Naive thymus-derived CD4-positive, alpha-beta T cell (primary cell): ENCODE results near the gene GATB. TPM values are rescaled to one million over a fixed set of nuclear protein-coding genes. Genes with fewer than 3 reads are reported as not detected.

Source experiments
- ATAC-seq: fragments of 150-1000 bp; cut with Tn5 transposase; 2 replicates; pipeline ENCODE4 v1.10.0; 2021; ENCODE audit warnings: mild to moderate bottlenecking, moderate library complexity
- CTCF ChIA-PET: fragments of 350-600 bp; sonication (Branson Sonifier 250); formaldehyde crosslinking; loops from one replicate; lab custom pipeline; 2021; ENCODE audit warnings: antibody characterized with exemption; lab: Charles Lee
- POLR2A ChIA-PET: fragments of 350-600 bp; sonication (Branson Sonifier 250); formaldehyde crosslinking; loops from one replicate; lab custom pipeline; 2021; ENCODE audit warnings: antibody characterized with exemption, inconsistent platforms; lab: Charles Lee
- DNase-seq, 9 donors: peaks; one replicate each; pipeline versions ENCODE4 v3.0.0 to v3.0.0-alpha.2; 2020 to 2022; ENCODE audit warnings: mixed read lengths in 1 of 9
- H3K27ac ChIP-seq: one replicate; pipeline ENCODE4 v1.7.0; 2013; ENCODE audit warnings: mild to moderate bottlenecking, low read depth, low read length, moderate library complexity
- H3K27me3 ChIP-seq, 2 donors: one replicate each; pipeline ENCODE4 v1.7.0; 2013; ENCODE audit warnings: low read length in 2 of 2, mild to moderate bottlenecking in 2 of 2, moderate library complexity in 2 of 2; ENCODE audit not compliant: control insufficient read depth in 2 of 2, insufficient read depth in 2 of 2
- H3K36me3 ChIP-seq, 3 experiments: 1 replicate in 2 of 3; 2 replicates in 1 of 3; pipeline ENCODE4 v1.7.0; 2013; ENCODE audit warnings: low read length in 3 of 3, mild to moderate bottlenecking in 3 of 3, moderate library complexity in 1 of 3; ENCODE audit not compliant: insufficient read depth in 3 of 3, control insufficient read depth in 2 of 3
- H3K4me1 ChIP-seq, 2 donors: one replicate each; pipeline ENCODE4 v1.7.0; 2013; ENCODE audit warnings: low read length in 2 of 2, mild to moderate bottlenecking in 2 of 2, moderate library complexity in 1 of 2; ENCODE audit not compliant: control insufficient read depth in 2 of 2, insufficient read depth in 2 of 2
- H3K4me3 ChIP-seq: 2 replicates; pipeline ENCODE4 v1.7.0; 2013; ENCODE audit warnings: mild to moderate bottlenecking, low read length
- H3K9me3 ChIP-seq, 3 experiments: 1 replicate in 2 of 3; 2 replicates in 1 of 3; pipeline ENCODE4 v1.7.0; 2013; ENCODE audit warnings: low read length in 3 of 3; ENCODE audit not compliant: control insufficient read depth in 2 of 3
- H3K27ac Mint-ChIP-seq, 9 donors: one replicate each; pipeline ENCODE4 v1.8.0; 2020 to 2022; ENCODE audit warnings: mixed read lengths in 9 of 9, mild to moderate bottlenecking in 8 of 9, moderate library complexity in 5 of 9, inconsistent platforms in 2 of 9
- H3K27me3 Mint-ChIP-seq, 5 donors: one replicate each; pipeline ENCODE4 v1.8.0; 2021 to 2022; ENCODE audit warnings: mixed read lengths in 5 of 5, mild to moderate bottlenecking in 1 of 5
- H3K36me3 Mint-ChIP-seq, 5 donors: one replicate each; pipeline ENCODE4 v1.8.0; 2020 to 2022; ENCODE audit warnings: mixed read lengths in 5 of 5, mild to moderate bottlenecking in 3 of 5, inconsistent platforms in 1 of 5
- H3K4me1 Mint-ChIP-seq, 7 donors: one replicate each; pipeline ENCODE4 v1.8.0; 2020 to 2022; ENCODE audit warnings: mixed read lengths in 7 of 7, mild to moderate bottlenecking in 3 of 7, inconsistent platforms in 1 of 7
- H3K4me3 Mint-ChIP-seq, 10 donors: one replicate each; pipeline ENCODE4 v1.8.0; 2020 to 2022; ENCODE audit warnings: mild to moderate bottlenecking in 10 of 10, mixed read lengths in 10 of 10, moderate library complexity in 6 of 10, inconsistent platforms in 2 of 10
- H3K9me3 Mint-ChIP-seq, 11 donors: one replicate each; pipeline ENCODE4 v1.8.0; 2020 to 2022; ENCODE audit warnings: mixed read lengths in 11 of 11, mild to moderate bottlenecking in 4 of 11, inconsistent platforms in 1 of 11, moderate library complexity in 1 of 11
- intact Hi-C, 2 donors: fragments of 100-400 bp; cut with micrococcal nuclease; formaldehyde crosslinking; loops; one replicate each; pipeline ENCODE4 v1.15.1; 2023
- polyA plus RNA-seq, 2 donors: library from polyadenylated mRNA; unstranded; fragments of 300-500 nt; fragmentation: Illumina TruSeq; gene quantifications; one replicate each; pipeline ENCODE4 v1.2.3, GENCODE V29; 2021
- total RNA-seq, 6 experiments: library from RNA in 5 of 6; stranded (reverse) in 5 of 6; gene quantifications; 1 replicate in 5 of 6; 2 replicates in 1 of 6; pipeline ENCODE4 v1.2.3 and lab custom pipeline; 2021 to 2026

GATB gene
- total and polyA plus RNA-seq, 7 experiments from 2014 or later = 10.5 to 17.8 (median 14.2) TPM

- intact Hi-C loops = no loop called here
- POLR2A ChIA-PET = no interaction called here
- Histone ChIP-seq H3K27me3 (no peaks in the 10 kb centered on the region), H3K4me3 (no peak overlapping the region), H3K9me3 (no peaks in the 10 kb centered on the region), H3K36me3 (no peaks in the 10 kb centered on the region), H3K4me1 (no peaks in the 10 kb centered on the region), H3K27ac (no peak overlapping the region)
- no peak overlapping the region for H3K4me3 Mint-ChIP-seq
- no peak overlapping the region for H3K27ac Mint-ChIP-seq
- no peak for DNase-seq
- peaks cover 0 to 20% (median 6%) of the 10 kb centered on the region in 5 donors for H3K27me3 Mint-ChIP-seq
- H3K9me3 Mint-ChIP-seq = no peaks in the 10 kb centered on the region
- ATAC-seq = no peak
- peaks cover 0 to 6% (median 0%) of the 10 kb centered on the region in 7 donors for H3K4me1 Mint-ChIP-seq
- CTCF ChIA-PET = no interaction called here
- H3K36me3 Mint-ChIP-seq = no peaks in the 10 kb centered on the region
These were observed 31.7 kb upstream of the GATB start for GRCh38 chr4:151792530-151792929.

GRCh38 chr4:151788021-151788420, 27.2 kb upstream of the GATB start:
- Histone ChIP-seq H3K9me3 (no peaks in the 10 kb centered on the region), H3K36me3 (no peaks in the 10 kb centered on the region), H3K27me3 (no peaks in the 10 kb centered on the region), H3K4me3 (no peak overlapping the region), H3K27ac (no peak overlapping the region), H3K4me1 (no peaks in the 10 kb centered on the region)
- H3K27me3 Mint-ChIP-seq = peaks cover 0 to 24% (median 4%) of the 10 kb centered on the region in 5 donors
- H3K4me1 Mint-ChIP-seq = peaks cover 0 to 3% (median 0%) of the 10 kb centered on the region in 7 donors
- no peaks in the 10 kb centered on the region for H3K36me3 Mint-ChIP-seq
- H3K9me3 Mint-ChIP-seq = no peaks in the 10 kb centered on the region
- ChIA-PET CTCF (no interaction called here), POLR2A (no interaction called here)
- no peak overlapping the region for H3K27ac Mint-ChIP-seq
- no peak for ATAC-seq
- no peak for DNase-seq
- no peak overlapping the region for H3K4me3 Mint-ChIP-seq
- intact Hi-C loops = no loop called here

DNA sequence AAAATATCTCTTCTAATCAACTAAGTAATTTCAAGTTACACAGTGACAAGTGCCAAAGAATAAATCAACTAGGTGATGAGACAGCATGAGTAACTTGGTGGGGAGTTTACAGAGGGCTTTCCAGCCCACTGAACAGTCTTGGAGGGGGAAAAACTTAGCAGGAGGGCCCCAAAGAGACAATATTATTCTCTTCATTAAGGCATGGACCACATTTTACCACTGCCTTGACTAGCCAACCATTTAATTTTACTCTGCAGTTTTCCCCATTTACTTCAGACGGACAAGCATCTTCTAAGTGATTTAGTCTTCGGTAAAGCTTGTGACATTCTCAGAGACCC, 25.3 kb upstream of the GATB start:
- DNase-seq = no peak
- Mint-ChIP-seq H3K4me1 (peaks cover 3 to 22% (median 10%) of the 10 kb centered on the region in 7 donors), H3K9me3 (no peaks in the 10 kb centered on the region), H3K27ac (no peak overlapping the region), H3K4me3 (no peak overlapping the region), H3K36me3 (no peaks in the 10 kb centered on the region), H3K27me3 (peaks cover 0 to 32% (median 6%) of the 10 kb centered on the region in 5 donors)
- Histone ChIP-seq H3K4me1 (no peaks in the 10 kb centered on the region), H3K27ac (no peak overlapping the region), H3K27me3 (no peaks in the 10 kb centered on the region), H3K4me3 (no peak overlapping the region), H3K9me3 (no peaks in the 10 kb centered on the region), H3K36me3 (no peaks in the 10 kb centered on the region)
- CTCF ChIA-PET = interaction anchor here (0.7 kb wide), 1 partner anchor 12 kb away, joined by 3 read pairs; no protein-coding TSS in a partner anchor
- ATAC-seq = no peak
- POLR2A ChIA-PET = no interaction called here
- intact Hi-C loops = no loop called here

DNA sequence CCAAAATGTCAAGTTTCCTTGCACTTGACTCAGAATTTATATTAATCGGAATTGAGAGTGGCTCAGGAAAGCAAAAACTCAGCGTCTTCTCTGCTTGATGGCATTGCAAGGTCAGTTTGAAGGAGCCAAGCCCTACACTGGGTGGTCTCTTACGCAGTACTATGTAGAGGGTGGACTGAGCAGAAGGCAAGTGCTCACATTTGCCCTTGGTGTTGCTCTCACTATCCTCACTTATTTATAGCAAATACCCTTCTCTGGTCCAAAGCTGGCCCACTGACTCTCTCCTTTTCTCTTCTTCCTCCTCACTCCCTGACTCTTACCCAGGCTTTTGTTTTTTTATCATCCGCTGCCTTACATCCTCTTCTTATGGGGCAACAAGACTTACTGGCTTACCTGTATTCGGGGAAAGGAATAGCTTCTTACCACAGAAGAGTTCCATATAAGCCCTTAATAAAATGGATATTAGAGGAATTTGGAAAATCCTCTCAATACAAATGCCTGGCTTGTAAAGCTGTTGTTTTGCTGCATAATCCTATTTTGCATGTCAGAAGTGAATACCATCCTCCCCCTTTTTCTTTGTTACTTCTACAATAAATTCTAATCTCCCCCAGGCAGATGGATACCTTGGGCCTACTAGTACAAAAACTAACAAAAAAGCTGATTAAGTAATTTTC, 24.8 kb upstream of the GATB start:
- Histone ChIP-seq H3K4me1 (no peaks in the 10 kb centered on the region), H3K27me3 (no peaks in the 10 kb centered on the region), H3K27ac (no peak overlapping the region), H3K36me3 (no peaks in the 10 kb centered on the region), H3K4me3 (no peak overlapping the region), H3K9me3 (no peaks in the 10 kb centered on the region)
- Mint-ChIP-seq H3K27ac (no peak overlapping the region), H3K9me3 (no peaks in the 10 kb centered on the region), H3K4me3 (no peak overlapping the region), H3K4me1 (peaks cover 3 to 24% (median 10%) of the 10 kb centered on the region in 7 donors), H3K36me3 (no peaks in the 10 kb centered on the region), H3K27me3 (peaks cover 0 to 34% (median 9%) of the 10 kb centered on the region in 5 donors)
- DNase-seq = no peak
- POLR2A ChIA-PET = no interaction called here
- CTCF ChIA-PET = interaction anchor here (0.7 kb wide), 1 partner anchor 11 kb away, joined by 3 read pairs; no protein-coding TSS in a partner anchor
- ATAC-seq = no peak
- intact Hi-C loops = no loop called here

DNA sequence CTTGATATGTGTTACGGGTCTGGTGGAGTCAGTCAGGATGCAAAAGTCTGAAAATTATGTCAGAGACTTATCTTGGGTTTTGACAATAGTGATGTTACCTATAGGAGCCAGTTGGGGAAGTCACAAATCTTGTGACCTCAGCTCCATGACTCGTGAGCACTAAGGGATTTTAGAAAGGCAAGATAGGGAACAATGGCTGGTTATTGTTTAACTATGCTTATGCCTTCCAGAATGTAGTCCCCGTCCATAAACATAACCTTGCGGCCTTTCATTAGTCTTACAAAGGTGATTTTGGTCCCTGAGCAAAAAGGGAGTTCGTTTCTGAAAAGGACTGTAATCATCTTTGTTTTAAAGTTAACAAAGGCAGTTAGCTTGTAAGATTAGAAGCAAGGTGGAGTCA, 23.9 kb upstream of the GATB start:
- no peak for ATAC-seq
- Mint-ChIP-seq H3K36me3 (no peaks in the 10 kb centered on the region), H3K9me3 (no peaks in the 10 kb centered on the region), H3K27ac (no peak overlapping the region), H3K4me1 (peaks cover 3 to 24% (median 10%) of the 10 kb centered on the region in 7 donors), H3K4me3 (no peak overlapping the region), H3K27me3 (peaks cover 0 to 32% (median 9%) of the 10 kb centered on the region in 5 donors)
- H3K4me3 ChIP-seq = no peak overlapping the region
- H3K4me1 ChIP-seq = no peaks in the 10 kb centered on the region
- POLR2A ChIA-PET = no interaction called here
- DNase-seq = no peak
- intact Hi-C loops = no loop called here
- no peaks in the 10 kb centered on the region for H3K27me3 ChIP-seq
- no peaks in the 10 kb centered on the region for H3K36me3 ChIP-seq
- CTCF ChIA-PET = no interaction called here
- no peaks in the 10 kb centered on the region for H3K9me3 ChIP-seq
- no peak overlapping the region for H3K27ac ChIP-seq

GRCh38 chr4:151783867-151784266, 23.1 kb upstream of the GATB start:
- CTCF ChIA-PET = no interaction called here
- Histone ChIP-seq H3K27me3 (no peaks in the 10 kb centered on the region), H3K4me3 (no peak overlapping the region), H3K36me3 (no peaks in the 10 kb centered on the region), H3K27ac (no peak overlapping the region), H3K4me1 (no peaks in the 10 kb centered on the region), H3K9me3 (no peaks in the 10 kb centered on the region)
- POLR2A ChIA-PET = no interaction called here
- DNase-seq (no peak), ATAC-seq (no peak)
- Mint-ChIP-seq H3K4me3 (no peak overlapping the region), H3K36me3 (no peaks in the 10 kb centered on the region), H3K9me3 (no peaks in the 10 kb centered on the region), H3K4me1 (peaks cover 3 to 24% (median 10%) of the 10 kb centered on the region in 7 donors), H3K27me3 (peaks cover 0 to 31% (median 9%) of the 10 kb centered on the region in 5 donors), H3K27ac (no peak overlapping the region)
- intact Hi-C loops = no loop called here

DNA sequence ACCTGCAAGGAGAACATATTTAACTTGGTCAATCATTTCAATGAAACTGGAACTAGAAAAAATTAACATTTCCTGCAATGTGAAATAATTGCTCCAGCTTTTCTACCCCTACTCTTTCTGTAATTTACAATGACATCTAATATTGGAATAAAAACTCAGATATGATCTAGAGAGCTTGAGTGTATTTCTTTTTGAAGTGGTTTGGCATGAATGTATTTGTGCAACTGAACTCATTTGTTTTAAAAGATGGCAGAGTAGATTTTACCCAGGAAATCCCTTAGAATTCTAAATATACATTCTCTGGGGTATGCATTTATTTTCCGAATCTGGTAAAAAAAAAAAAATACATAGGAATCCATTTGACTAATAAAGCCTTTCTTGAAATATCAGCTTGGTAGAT, 21.5 kb upstream of the GATB start:
- H3K4me3 ChIP-seq = no peak overlapping the region
- Mint-ChIP-seq H3K4me1 (peaks cover 3 to 24% (median 10%) of the 10 kb centered on the region in 7 donors), H3K9me3 (no peaks in the 10 kb centered on the region), H3K36me3 (no peaks in the 10 kb centered on the region), H3K27me3 (peaks cover 0 to 28% (median 9%) of the 10 kb centered on the region in 5 donors), H3K27ac (peak overlapping the region in 1 of 9 donors; percentile 6), H3K4me3 (peak overlapping the region in 2 of 10 donors; percentile 1 to 6)
- DNase-seq (no peak), ATAC-seq (no peak)
- CTCF ChIA-PET = interaction anchor here (0.7 kb wide), 1 partner anchor 666 kb away, joined by 3 read pairs; no protein-coding TSS in a partner anchor
- H3K27ac ChIP-seq = no peak overlapping the region
- H3K36me3 ChIP-seq = no peaks in the 10 kb centered on the region
- POLR2A ChIA-PET = interaction anchor here (1.0 kb wide), 1 partner anchor 59 kb away, joined by 3 read pairs; no protein-coding TSS in a partner anchor
- intact Hi-C loops = no loop called here
- H3K9me3 ChIP-seq = no peaks in the 10 kb centered on the region
- H3K4me1 ChIP-seq = no peaks in the 10 kb centered on the region
- no peaks in the 10 kb centered on the region for H3K27me3 ChIP-seq
